Activated CD4-positive, alpha-beta T cell treated with anti-CD3 and anti-CD28 coated beads for 36 hours (primary cell): ENCODE measurements around the gene RPTOR. TPM values are rescaled to one million over a fixed set of nuclear protein-coding genes. Genes with fewer than 3 reads are reported as not detected.

Experiments
- ATAC-seq: fragments of 200-7000 bp; cut with Tn5 transposase; one replicate; pipeline ENCODE4 v1.10.0; 2021; ENCODE audit warnings: mild to moderate bottlenecking, moderate library complexity
- CTCF ChIA-PET: fragments of 350-600 bp; sonication (Branson Sonifier 250); formaldehyde crosslinking; loops from one replicate; lab custom pipeline; 2021; ENCODE audit warnings: antibody characterized with exemption; lab: Charles Lee
- POLR2A ChIA-PET: fragments of 350-600 bp; sonication (Branson Sonifier 250); formaldehyde crosslinking; loops from one replicate; lab custom pipeline; 2021; ENCODE audit warnings: antibody characterized with exemption, inconsistent platforms; lab: Charles Lee
- DNase-seq: peaks from one replicate; pipeline ENCODE4 v3.0.0-alpha.2; 2020
- H3K27ac Mint-ChIP-seq: one replicate; pipeline ENCODE4 v1.8.0; 2021; ENCODE audit warnings: mixed read lengths
- H3K27me3 Mint-ChIP-seq: one replicate; pipeline ENCODE4 v1.8.0; 2021; ENCODE audit warnings: mixed read lengths
- H3K36me3 Mint-ChIP-seq: one replicate; pipeline ENCODE4 v1.8.0; 2021; ENCODE audit warnings: low read depth, mixed read lengths
- H3K4me1 Mint-ChIP-seq: one replicate; pipeline ENCODE4 v1.8.0; 2021; ENCODE audit warnings: mixed read lengths
- H3K4me3 Mint-ChIP-seq: one replicate; pipeline ENCODE4 v1.8.0; 2021; ENCODE audit warnings: mild to moderate bottlenecking, moderate library complexity, mixed read lengths
- H3K9me3 Mint-ChIP-seq: one replicate; pipeline ENCODE4 v1.8.0; 2021; ENCODE audit warnings: low read depth, mixed read lengths
- intact Hi-C, 2 experiments: fragments of 100-400 bp; cut with DNase I in 1 of 2; cut with micrococcal nuclease in 1 of 2; formaldehyde crosslinking; loops; one replicate each; pipeline versions ENCODE4 v1.14.2 to v1.15.1; 2022 to 2024; cut with DNase I, micrococcal nuclease
- total RNA-seq, 2 experiments: library from RNA; stranded (reverse); gene quantifications; one replicate each; pipeline ENCODE4 v1.2.3, GENCODE V29; 2021

RPTOR gene
- total RNA-seq, 2 experiments from 2014 or later, result 48.6 to 58.1 TPM

- Mint-ChIP-seq H3K4me1 (peaks cover 18% of the 10 kb centered on the region), H3K4me3 (no peak overlapping the region), H3K27ac (no peak overlapping the region), H3K9me3 (no peaks in the 10 kb centered on the region), H3K36me3 (peaks cover 34% of the 10 kb centered on the region), H3K27me3 (no peaks in the 10 kb centered on the region)
- intact Hi-C loops, result no loop called here
- ChIA-PET POLR2A (no interaction called here), CTCF (interaction anchor here (0.6 kb wide), 1 partner anchor 612 kb away, joined by 3 read pairs; no protein-coding TSS in a partner anchor)
- ATAC-seq, result no peak
- no peak for DNase-seq
Observed at GRCh38 chr17:80712606-80713005, 168.0 kb downstream of the RPTOR start.

- POLR2A ChIA-PET, result no interaction called here
- no peak overlapping the region for H3K27ac Mint-ChIP-seq
- CTCF ChIA-PET, result no interaction called here
- H3K9me3 Mint-ChIP-seq, result no peaks in the 10 kb centered on the region
- ATAC-seq (no peak), DNase-seq (no peak)
- H3K36me3 Mint-ChIP-seq, result peaks cover 13% of the 10 kb centered on the region
- H3K4me3 Mint-ChIP-seq, result no peak overlapping the region
- peaks cover 44% of the 10 kb centered on the region for H3K4me1 Mint-ChIP-seq
- intact Hi-C loops, result no loop called here
- H3K27me3 Mint-ChIP-seq, result no peaks in the 10 kb centered on the region
Observed at GRCh38 chr17:80716986-80717719, 172.5 kb downstream of the RPTOR start.

- Mint-ChIP-seq H3K27ac (no peak overlapping the region), H3K36me3 (peaks cover 10% of the 10 kb centered on the region), H3K4me1 (peaks cover 44% of the 10 kb centered on the region), H3K9me3 (no peaks in the 10 kb centered on the region), H3K27me3 (no peaks in the 10 kb centered on the region), H3K4me3 (no peak overlapping the region)
- ChIA-PET POLR2A (no interaction called here), CTCF (interaction anchor here (0.6 kb wide), 1 partner anchor 462 kb away, joined by 3 read pairs; no protein-coding TSS in a partner anchor)
- DNase-seq (no peak), ATAC-seq (no peak)
- intact Hi-C loops, result no loop called here
Observed at GRCh38 chr17:80717720-80718083, 173.1 kb downstream of the RPTOR start.

GRCh38 chr17:80718428-80718827 is 173.8 kb downstream of the RPTOR start:
- H3K27ac Mint-ChIP-seq, result peak overlapping the region; percentile 68
- intact Hi-C loops, result no loop called here
- ChIA-PET POLR2A (no interaction called here), CTCF (no interaction called here)
- no peaks in the 10 kb centered on the region for H3K27me3 Mint-ChIP-seq
- H3K9me3 Mint-ChIP-seq, result no peaks in the 10 kb centered on the region
- DNase-seq, result no peak
- no peak for ATAC-seq
- no peak overlapping the region for H3K4me3 Mint-ChIP-seq
- peaks cover 9% of the 10 kb centered on the region for H3K36me3 Mint-ChIP-seq
- H3K4me1 Mint-ChIP-seq, result peaks cover 47% of the 10 kb centered on the region

- DNase-seq, result no peak
- no peak for ATAC-seq
- H3K27me3 Mint-ChIP-seq, result no peaks in the 10 kb centered on the region
- H3K4me1 Mint-ChIP-seq, result peaks cover 51% of the 10 kb centered on the region
- peak overlapping the region; percentile 58 for H3K27ac Mint-ChIP-seq
- intact Hi-C loops, result no loop called here
- peaks cover 9% of the 10 kb centered on the region for H3K36me3 Mint-ChIP-seq
- POLR2A ChIA-PET, result interaction anchor here (0.6 to 0.7 kb wide), 2 partner anchors 40 to 93 kb away, joined by 4 read pairs; no protein-coding TSS in a partner anchor
- H3K4me3 Mint-ChIP-seq, result no peak overlapping the region
- no peaks in the 10 kb centered on the region for H3K9me3 Mint-ChIP-seq
- CTCF ChIA-PET, result no interaction called here
Observed at GRCh38 chr17:80719449-80719848, 174.8 kb downstream of the RPTOR start.

DNA sequence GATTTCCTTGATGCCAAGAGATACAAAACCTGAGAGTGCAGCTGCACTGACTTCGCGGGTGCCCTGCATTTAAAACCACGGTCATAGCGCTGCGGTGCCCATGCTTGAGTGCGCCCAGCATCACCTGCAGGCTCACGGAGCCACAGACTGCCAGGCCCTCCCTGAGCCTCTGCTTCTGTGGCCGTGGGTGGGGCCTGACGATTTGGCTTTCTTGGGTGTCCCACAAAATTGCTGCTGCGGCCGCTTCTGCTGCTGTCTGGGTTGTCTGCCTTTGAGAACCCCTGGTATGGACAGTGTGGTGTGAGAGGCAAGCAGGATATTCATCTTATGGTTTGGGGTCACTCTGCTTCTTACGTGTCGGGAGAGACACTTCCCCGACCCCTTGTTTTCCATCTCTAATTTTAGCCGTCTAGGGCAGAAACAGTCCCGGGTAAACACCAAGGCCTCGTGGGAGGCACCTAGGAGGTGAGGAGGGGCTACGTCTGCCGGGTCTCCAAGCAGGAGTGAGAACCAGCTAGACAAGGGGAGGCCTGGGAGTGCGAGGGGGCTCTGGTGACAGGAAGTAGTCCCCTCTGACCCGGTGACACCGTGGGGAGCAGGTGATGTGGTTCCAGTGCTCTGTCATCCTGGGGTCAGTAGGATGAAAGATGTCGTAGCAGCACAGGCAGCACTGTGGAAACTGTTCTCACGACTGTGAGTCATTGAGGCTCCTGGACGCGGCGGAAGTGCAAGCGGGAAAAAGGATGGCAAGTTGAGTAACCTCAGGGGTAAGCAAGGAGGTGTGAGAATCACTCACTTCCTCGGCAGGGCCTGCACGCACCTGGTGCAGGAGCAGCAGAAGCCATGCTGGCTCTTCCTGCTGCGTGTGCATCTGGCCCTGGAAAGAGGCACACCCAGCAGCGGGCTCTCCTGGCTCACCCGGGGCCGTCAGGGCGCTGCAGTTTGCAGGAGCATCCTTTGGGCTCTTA is 176.3 kb downstream of the RPTOR start:
- peak overlapping the region; percentile 88 for H3K27ac Mint-ChIP-seq
- CTCF ChIA-PET, result interaction anchor here (1.1 to 1.3 kb wide), 2 partner anchors 12 to 176 kb away, joined by 4 read pairs; no protein-coding TSS in a partner anchor
- no peaks in the 10 kb centered on the region for H3K27me3 Mint-ChIP-seq
- peak overlapping the region; percentile 46 for H3K4me3 Mint-ChIP-seq
- H3K4me1 Mint-ChIP-seq, result peaks cover 51% of the 10 kb centered on the region
- peaks cover 6% of the 10 kb centered on the region for H3K36me3 Mint-ChIP-seq
- intact Hi-C loops, result loop anchor here (1.0 kb wide), 3 partner anchors 40 to 156 kb away; no protein-coding TSS in a partner anchor
- DNase-seq (peak; percentile 87), ATAC-seq (peak; percentile 94)
- POLR2A ChIA-PET, result no interaction called here
- H3K9me3 Mint-ChIP-seq, result no peaks in the 10 kb centered on the region

GRCh38 chr17:80722661-80723060 is 178.0 kb downstream of the RPTOR start:
- POLR2A ChIA-PET, result no interaction called here
- intact Hi-C loops, result no loop called here
- no peak for ATAC-seq
- H3K27ac Mint-ChIP-seq, result no peak overlapping the region
- H3K4me1 Mint-ChIP-seq, result peaks cover 45% of the 10 kb centered on the region
- H3K4me3 Mint-ChIP-seq, result no peak overlapping the region
- no peak for DNase-seq
- H3K36me3 Mint-ChIP-seq, result peaks cover 7% of the 10 kb centered on the region
- H3K9me3 Mint-ChIP-seq, result no peaks in the 10 kb centered on the region
- no peaks in the 10 kb centered on the region for H3K27me3 Mint-ChIP-seq
- CTCF ChIA-PET, result interaction anchor here (1.0 kb wide), 1 partner anchor 176 kb away, joined by 3 read pairs; no protein-coding TSS in a partner anchor

GRCh38 chr17:80724775-80725266 is 180.2 kb downstream of the RPTOR start:
- intact Hi-C loops, result no loop called here
- Mint-ChIP-seq H3K9me3 (no peaks in the 10 kb centered on the region), H3K27me3 (no peaks in the 10 kb centered on the region), H3K4me1 (peaks cover 37% of the 10 kb centered on the region), H3K36me3 (peaks cover 7% of the 10 kb centered on the region), H3K27ac (no peak overlapping the region), H3K4me3 (no peak overlapping the region)
- CTCF ChIA-PET, result no interaction called here
- no peak for ATAC-seq
- POLR2A ChIA-PET, result no interaction called here
- no peak for DNase-seq

- ChIA-PET CTCF (no interaction called here), POLR2A (no interaction called here)
- H3K27ac Mint-ChIP-seq, result no peak overlapping the region
- no peak overlapping the region for H3K4me3 Mint-ChIP-seq
- intact Hi-C loops, result no loop called here
- peaks cover 9% of the 10 kb centered on the region for H3K36me3 Mint-ChIP-seq
- H3K27me3 Mint-ChIP-seq, result no peaks in the 10 kb centered on the region
- no peak for ATAC-seq
- no peak for DNase-seq
- peaks cover 38% of the 10 kb centered on the region for H3K4me1 Mint-ChIP-seq
- no peaks in the 10 kb centered on the region for H3K9me3 Mint-ChIP-seq
Observed at GRCh38 chr17:80725517-80725916, 180.9 kb downstream of the RPTOR start.

DNA sequence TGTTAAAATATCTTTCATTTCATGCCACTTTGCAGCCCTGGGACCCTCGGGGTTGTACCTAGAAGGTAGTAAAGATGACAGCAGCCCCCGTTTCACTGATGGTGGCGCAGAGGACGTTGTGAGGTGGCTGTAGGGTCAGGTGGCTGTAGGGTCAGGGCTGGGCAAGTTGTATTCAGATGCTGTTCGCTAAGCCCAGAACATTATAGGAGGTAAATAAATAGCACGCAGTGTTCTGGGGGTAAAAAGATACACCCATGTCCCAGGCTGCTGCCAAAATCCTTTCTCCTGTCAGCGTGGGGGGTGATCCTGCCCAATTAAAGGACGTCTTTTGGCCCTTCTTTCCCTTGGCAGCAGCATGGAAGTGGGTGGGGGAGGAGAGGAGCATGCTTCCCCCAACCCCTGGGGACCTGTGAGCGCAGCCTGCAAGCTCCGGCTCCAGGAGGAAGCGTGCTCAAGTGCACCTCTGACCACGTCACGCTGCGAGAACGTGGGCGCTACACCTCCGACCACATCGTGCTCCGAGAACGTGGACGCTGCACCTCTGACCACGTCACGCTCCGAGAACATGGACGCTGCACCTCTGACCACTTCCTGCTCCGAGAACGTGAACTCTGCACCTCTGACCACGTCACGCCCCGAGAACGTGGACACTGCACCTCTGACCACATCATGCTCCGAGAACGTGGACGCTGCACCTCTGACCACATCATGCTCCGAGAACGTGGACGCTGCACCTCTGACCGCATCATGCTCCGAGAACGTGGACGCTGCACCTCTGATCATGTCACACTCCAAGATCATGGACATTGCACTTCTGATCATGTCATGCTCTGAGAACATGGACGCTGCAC is 182.1 kb downstream of the RPTOR start:
- H3K27me3 Mint-ChIP-seq, result no peaks in the 10 kb centered on the region
- intact Hi-C loops, result no loop called here
- H3K27ac Mint-ChIP-seq, result no peak overlapping the region
- no peak for ATAC-seq
- peaks cover 9% of the 10 kb centered on the region for H3K36me3 Mint-ChIP-seq
- CTCF ChIA-PET, result interaction anchor here (0.7 kb wide), 1 partner anchor 79 kb away, joined by 3 read pairs; no protein-coding TSS in a partner anchor
- POLR2A ChIA-PET, result interaction anchor here (0.6 kb wide), 1 partner anchor 150 kb away, joined by 3 read pairs; no protein-coding TSS in a partner anchor
- DNase-seq, result no peak
- peaks cover 39% of the 10 kb centered on the region for H3K4me1 Mint-ChIP-seq
- no peak overlapping the region for H3K4me3 Mint-ChIP-seq
- no peaks in the 10 kb centered on the region for H3K9me3 Mint-ChIP-seq
